ENCODE data around the gene CLK3. TPM values are rescaled to one million over a fixed set of nuclear protein-coding genes. Genes with fewer than 3 reads are reported as not detected.
"Not testable (repeated sequence)": the region's sequence is repeated elsewhere in the genome, so short reads cannot be mapped to it uniquely, and the experiment has no call there.

CLK3 gene
- total and polyA plus RNA-seq, 2 donors (not counting 1 experiment from before 2014, with no cell fraction given), result 176 to 350 TPM

DNA sequence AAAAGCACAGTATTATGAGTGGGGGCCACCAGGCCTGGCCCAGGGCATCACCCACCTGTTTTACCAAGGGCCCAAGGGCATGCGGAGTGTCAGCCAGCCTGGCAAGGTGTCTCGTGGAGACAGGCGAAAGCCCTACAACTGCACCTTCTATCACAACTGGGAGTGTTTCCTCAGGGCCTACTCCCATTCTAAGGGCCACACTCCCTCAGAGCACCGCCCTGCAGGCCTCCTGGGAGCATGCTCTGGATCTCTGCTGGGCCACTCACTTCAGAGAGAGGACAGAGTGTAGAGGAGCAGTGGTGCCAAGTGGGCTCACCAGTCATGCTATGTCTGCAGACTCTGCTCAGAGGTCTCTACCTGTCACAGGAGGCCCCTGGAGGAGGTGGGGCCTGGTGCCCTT lies 21.2 kb upstream of the CLK3 start:
- Histone ChIP-seq H3K9ac (ENCODE audit: low read length) (no peak overlapping the region), H3K4me1 (ENCODE audit: control insufficient read depth in 2 of 2, insufficient read depth in 2 of 2, low read length in 2 of 2) (peaks cover 3 to 15% of the 10 kb centered on the region in 2 donors), H3K9me3 (ENCODE audit: control extremely low read depth in 1 of 3, control insufficient read depth in 2 of 3, insufficient read depth in 1 of 3, low read length in 2 of 3) (no peaks in the 10 kb centered on the region), H3K4me2 (replicated peaks; ENCODE audit: low read depth, low read length, poor library complexity, severe bottlenecking) (no peak overlapping the region), H3K27ac (ENCODE audit: low read length in 2 of 2) (no peak overlapping the region), H3K4me3 (ENCODE audit: control extremely low read depth in 1 of 5, extremely low read depth in 1 of 5, insufficient read depth in 1 of 5, low read depth in 2 of 5, low read length in 4 of 5) (no peak overlapping the region), H3K36me3 (replicated peaks in 1 of 2; ENCODE audit: control extremely low read depth in 1 of 2, control insufficient read depth in 1 of 2, extremely low read depth in 1 of 2, insufficient read depth in 2 of 2, low read length in 1 of 2) (peaks cover 14 to 35% of the 10 kb centered on the region in 2 experiments), H4K20me1 (ENCODE audit: control insufficient read depth, insufficient read depth, low read length, poor library complexity, severe bottlenecking) (no peaks in the 10 kb centered on the region), H3K27me3 (replicated peaks in 1 of 4; ENCODE audit: control extremely low read depth in 1 of 4, control insufficient read depth in 3 of 4, insufficient read depth in 4 of 4, low read length in 3 of 4) (no peaks in the 10 kb centered on the region), H3K79me2 (ENCODE audit: control insufficient read depth, insufficient read depth, low read length) (peaks cover 7% of the 10 kb centered on the region), H2AFZ (ENCODE audit: insufficient read depth, low read depth, low read length, poor library complexity, severe bottlenecking) (no peak overlapping the region)
- ATAC-seq (ENCODE audit: low read depth), result no peak
- Mint-ChIP-seq H3K27me3 (no peaks in the 10 kb centered on the region), H3K4me1 (peaks cover 13% of the 10 kb centered on the region), H3K9me3 (ENCODE audit: insufficient read depth) (no peaks in the 10 kb centered on the region), H3K4me3 (no peak overlapping the region), H3K27ac (no peak overlapping the region)
- TF ChIP-seq EZH2 (IDR thresholded peaks at IDR 0.05; ENCODE audit: borderline replicate concordance, insufficient read depth, low read depth, low read length, poor library complexity, severe bottlenecking), result no peak
- TF ChIP-seq, protein P1, sequence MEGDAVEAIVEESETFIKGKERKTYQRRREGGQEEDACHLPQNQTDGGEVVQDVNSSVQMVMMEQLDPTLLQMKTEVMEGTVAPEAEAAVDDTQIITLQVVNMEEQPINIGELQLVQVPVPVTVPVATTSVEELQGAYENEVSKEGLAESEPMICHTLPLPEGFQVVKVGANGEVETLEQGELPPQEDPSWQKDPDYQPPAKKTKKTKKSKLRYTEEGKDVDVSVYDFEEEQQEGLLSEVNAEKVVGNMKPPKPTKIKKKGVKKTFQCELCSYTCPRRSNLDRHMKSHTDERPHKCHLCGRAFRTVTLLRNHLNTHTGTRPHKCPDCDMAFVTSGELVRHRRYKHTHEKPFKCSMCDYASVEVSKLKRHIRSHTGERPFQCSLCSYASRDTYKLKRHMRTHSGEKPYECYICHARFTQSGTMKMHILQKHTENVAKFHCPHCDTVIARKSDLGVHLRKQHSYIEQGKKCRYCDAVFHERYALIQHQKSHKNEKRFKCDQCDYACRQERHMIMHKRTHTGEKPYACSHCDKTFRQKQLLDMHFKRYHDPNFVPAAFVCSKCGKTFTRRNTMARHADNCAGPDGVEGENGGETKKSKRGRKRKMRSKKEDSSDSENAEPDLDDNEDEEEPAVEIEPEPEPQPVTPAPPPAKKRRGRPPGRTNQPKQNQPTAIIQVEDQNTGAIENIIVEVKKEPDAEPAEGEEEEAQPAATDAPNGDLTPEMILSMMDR (IDR thresholded peaks at IDR 0.05), result no peak
- intact Hi-C loops (cut with micrococcal nuclease), result no loop called here
- 94% methylated on average over 4 of the region's 4 CpGs for WGBS (ENCODE audit: insufficient coverage)
- ChIA-PET POLR2A (no interaction called here), CTCF (interaction anchor here (0.6 kb wide), 1 partner anchor 20 kb away, joined by 3 read pairs; no protein-coding TSS in a partner anchor)
- no peak for DNase-seq

DNA sequence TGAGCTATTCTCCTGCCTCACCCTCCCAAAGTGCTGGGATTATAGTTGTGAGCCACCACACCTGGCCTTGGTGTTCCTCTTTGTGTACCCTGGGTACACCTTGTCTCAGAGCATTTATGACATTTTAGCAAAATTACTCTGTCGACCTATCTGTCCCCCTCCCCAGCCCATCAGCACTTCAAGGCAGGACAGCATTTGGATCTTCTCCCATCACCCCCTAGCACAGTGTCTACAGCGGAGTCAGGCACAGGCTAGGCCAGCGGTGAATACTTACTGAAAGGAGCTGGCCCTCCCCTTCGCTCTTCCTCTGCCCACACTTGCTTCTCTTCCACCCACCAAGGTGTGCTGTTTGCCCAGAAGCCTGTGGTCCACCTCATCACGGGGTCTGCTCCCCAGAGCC lies 20.4 kb upstream of the CLK3 start:
- Histone ChIP-seq H3K27me3 (replicated peaks in 1 of 4; ENCODE audit: control extremely low read depth in 1 of 4, control insufficient read depth in 3 of 4, insufficient read depth in 4 of 4, low read length in 3 of 4) (no peaks in the 10 kb centered on the region), H3K79me2 (ENCODE audit: control insufficient read depth, insufficient read depth, low read length) (peaks cover 7% of the 10 kb centered on the region), H3K36me3 (replicated peaks in 1 of 2; ENCODE audit: control extremely low read depth in 1 of 2, control insufficient read depth in 1 of 2, extremely low read depth in 1 of 2, insufficient read depth in 2 of 2, low read length in 1 of 2) (peaks cover 11 to 27% of the 10 kb centered on the region in 2 experiments), H4K20me1 (ENCODE audit: control insufficient read depth, insufficient read depth, low read length, poor library complexity, severe bottlenecking) (no peaks in the 10 kb centered on the region), H3K4me2 (replicated peaks; ENCODE audit: low read depth, low read length, poor library complexity, severe bottlenecking) (no peak overlapping the region), H3K27ac (ENCODE audit: low read length in 2 of 2) (no peak overlapping the region), H3K4me3 (ENCODE audit: control extremely low read depth in 1 of 5, extremely low read depth in 1 of 5, insufficient read depth in 1 of 5, low read depth in 2 of 5, low read length in 4 of 5) (no peak overlapping the region), H2AFZ (ENCODE audit: insufficient read depth, low read depth, low read length, poor library complexity, severe bottlenecking) (no peak overlapping the region), H3K4me1 (ENCODE audit: control insufficient read depth in 2 of 2, insufficient read depth in 2 of 2, low read length in 2 of 2) (peaks cover 3 to 15% of the 10 kb centered on the region in 2 donors), H3K9ac (ENCODE audit: low read length) (no peak overlapping the region), H3K9me3 (ENCODE audit: control extremely low read depth in 1 of 3, control insufficient read depth in 2 of 3, insufficient read depth in 1 of 3, low read length in 2 of 3) (no peaks in the 10 kb centered on the region)
- intact Hi-C loops (cut with micrococcal nuclease), result no loop called here
- ChIA-PET CTCF (no interaction called here), POLR2A (no interaction called here)
- TF ChIP-seq, protein P1 (IDR thresholded peaks at IDR 0.05), result no peak
- TF ChIP-seq EZH2 (IDR thresholded peaks at IDR 0.05; ENCODE audit: borderline replicate concordance, insufficient read depth, low read depth, low read length, poor library complexity, severe bottlenecking), result no peak
- Mint-ChIP-seq H3K4me3 (no peak overlapping the region), H3K4me1 (peaks cover 14% of the 10 kb centered on the region), H3K27me3 (no peaks in the 10 kb centered on the region), H3K27ac (peak overlapping the region; percentile 15), H3K9me3 (ENCODE audit: insufficient read depth) (no peaks in the 10 kb centered on the region)
- ATAC-seq (ENCODE audit: low read depth) (no peak), DNase-seq (no peak)
- WGBS (ENCODE audit: insufficient coverage), result 96% methylated on average over 4 of the region's 5 CpGs

DNA sequence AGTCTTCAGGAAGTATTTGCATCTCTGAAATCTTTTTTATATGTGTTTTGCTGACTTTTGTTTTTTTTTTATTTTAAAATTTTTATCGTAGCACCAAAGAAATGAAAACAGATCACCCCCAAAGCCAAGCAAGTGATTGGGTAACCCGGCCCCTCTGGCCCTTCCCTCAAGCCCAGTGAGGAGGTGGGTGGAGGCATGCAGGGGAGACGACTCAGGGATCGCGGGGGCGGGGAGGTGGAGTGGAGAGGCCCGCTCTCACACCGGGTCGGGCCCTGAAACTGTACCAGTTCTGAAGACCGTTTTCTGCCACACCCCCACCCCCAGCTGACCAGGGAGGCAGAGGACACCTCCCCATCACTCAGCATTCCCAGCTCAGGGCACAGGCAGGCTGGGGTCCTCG lies 18.9 kb upstream of the CLK3 start:
- intact Hi-C loops (cut with micrococcal nuclease); H3K79me2 ChIP-seq (ENCODE audit: control insufficient read depth, insufficient read depth, low read length); H4K20me1 ChIP-seq (ENCODE audit: control insufficient read depth, insufficient read depth, low read length, poor library complexity, severe bottlenecking); H3K9me3 ChIP-seq (ENCODE audit: control extremely low read depth in 1 of 3, control insufficient read depth in 2 of 3, insufficient read depth in 1 of 3, low read length in 2 of 3); H3K27ac ChIP-seq (ENCODE audit: low read length in 2 of 2); H3K27ac Mint-ChIP-seq; H3K4me3 Mint-ChIP-seq; DNase-seq; H3K4me3 ChIP-seq (ENCODE audit: control extremely low read depth in 1 of 5, extremely low read depth in 1 of 5, insufficient read depth in 1 of 5, low read depth in 2 of 5, low read length in 4 of 5); H3K9ac ChIP-seq (ENCODE audit: low read length); H3K9me3 Mint-ChIP-seq (ENCODE audit: insufficient read depth); H3K27me3 ChIP-seq (replicated peaks in 1 of 4; ENCODE audit: control extremely low read depth in 1 of 4, control insufficient read depth in 3 of 4, insufficient read depth in 4 of 4, low read length in 3 of 4); H3K4me2 ChIP-seq (replicated peaks; ENCODE audit: low read depth, low read length, poor library complexity, severe bottlenecking); H3K27me3 Mint-ChIP-seq; CTCF ChIA-PET; ATAC-seq (ENCODE audit: low read depth); POLR2A ChIA-PET; H2AFZ ChIP-seq (ENCODE audit: insufficient read depth, low read depth, low read length, poor library complexity, severe bottlenecking): not testable (repeated sequence)
- 100% methylated on average over 1 of the region's 11 CpGs for WGBS (ENCODE audit: insufficient coverage)
- H3K4me1 ChIP-seq (ENCODE audit: control insufficient read depth in 2 of 2, insufficient read depth in 2 of 2, low read length in 2 of 2), result peaks cover 3 to 15% of the 10 kb centered on the region in 2 donors
- peaks cover 5 to 13% of the 10 kb centered on the region in 2 experiments for H3K36me3 ChIP-seq (replicated peaks in 1 of 2; ENCODE audit: control extremely low read depth in 1 of 2, control insufficient read depth in 1 of 2, extremely low read depth in 1 of 2, insufficient read depth in 2 of 2, low read length in 1 of 2)
- peaks cover 14% of the 10 kb centered on the region for H3K4me1 Mint-ChIP-seq
